ENCODE results near the gene TMEM97. TPM values are rescaled to one million over a fixed set of nuclear protein-coding genes. Genes with fewer than 3 reads are reported as not detected.

TMEM97 gene
- total RNA-seq, 1 experiment from 2014 or later, result 55.6 TPM

DNA sequence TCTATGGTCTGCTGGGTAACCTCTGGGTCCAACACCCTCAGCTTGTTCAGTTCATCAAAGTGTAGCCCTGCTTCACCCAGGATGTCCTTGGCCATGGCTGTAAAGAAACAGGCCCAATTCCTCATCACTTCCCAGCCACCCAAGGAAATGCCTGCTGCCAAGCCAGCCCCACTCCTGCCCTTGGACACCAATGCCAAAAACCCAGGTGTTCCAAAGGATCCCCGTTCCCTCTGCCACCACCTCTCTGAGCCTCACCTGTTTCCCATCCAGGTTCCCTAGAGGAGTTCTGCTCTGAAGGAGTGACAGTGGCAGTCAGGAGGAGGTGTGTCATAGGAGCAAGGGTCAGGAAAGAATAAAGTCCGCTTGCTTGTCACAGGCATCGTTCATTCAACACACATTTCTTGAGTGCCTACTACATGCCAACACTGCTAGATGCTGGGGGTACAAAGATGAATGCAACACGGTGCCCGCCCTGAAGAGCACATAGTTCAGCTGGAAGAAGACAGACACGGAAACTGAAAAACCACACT, 13.0 kb downstream of the TMEM97 start:
- peaks cover 5 to 15% of the 10 kb centered on the region in 2 experiments; a peak in 3 of 4 replicates for H3K36me3 ChIP-seq (ENCODE audit: control insufficient read depth in 1 of 2, insufficient read depth in 2 of 2, low read length in 2 of 2)
- DNase-seq (ENCODE audit: low read depth, low spot score) (no peak), ATAC-seq (no peak)
- H4K20me1 ChIP-seq (ENCODE audit: insufficient read depth), result no peaks in the 10 kb centered on the region
- intact Hi-C loops (cut with micrococcal nuclease), result no loop called here
- peaks cover 9% of the 10 kb centered on the region for H3K79me2 ChIP-seq (ENCODE audit: insufficient read depth, low read length)
- H3K27ac ChIP-seq (ENCODE audit: low read depth, low read length), result no peak overlapping the region
- H3K4me3 ChIP-seq (replicated peaks in 1 of 2; ENCODE audit: low read depth in 1 of 2, low read length in 2 of 2), result no peak overlapping the region
- CTCF ChIA-PET, result no interaction called here
- peaks cover 10 to 19% of the 10 kb centered on the region in 2 experiments for H3K4me1 ChIP-seq (ENCODE audit: control insufficient read depth in 1 of 2, insufficient read depth in 2 of 2, low read length in 2 of 2)
- no peak for TF ChIP-seq FOSL1 (IDR thresholded peaks at IDR 0.05; ENCODE audit: low read depth)
- TF ChIP-seq SP1 (IDR thresholded peaks at IDR 0.05; ENCODE audit: low read depth), result no peak
- no peak for TF ChIP-seq ZFX (IDR thresholded peaks at IDR 0.05)
- H3K4me2 ChIP-seq (ENCODE audit: low read length), result no peak overlapping the region
- no peaks in the 10 kb centered on the region for H3K9me3 ChIP-seq (ENCODE audit: control insufficient read depth in 1 of 2, insufficient read depth in 1 of 2, low read depth in 1 of 2, low read length in 2 of 2)
- no peak overlapping the region for H2AFZ ChIP-seq (ENCODE audit: low read depth, low read length, poor library complexity, severe bottlenecking)
- RAD21 ChIA-PET (ENCODE audit: low non-redundant PET in 1 of 2, low total read pairs in 2 of 2, uncharacterized antibody in 2 of 2, unreplicated experiment in 2 of 2), result no interaction called here
- BruUV-seq (replicated peaks), result no TSS peak
- H3K9me2 ChIP-seq (ENCODE audit: insufficient read depth), result no peaks in the 10 kb centered on the region
- no peak overlapping the region for H3K9ac ChIP-seq (ENCODE audit: low read length)
- no peaks in the 10 kb centered on the region for H3K27me3 ChIP-seq (ENCODE audit: insufficient read depth, low read length)
- POLR2A ChIA-PET, result no interaction called here

DNA sequence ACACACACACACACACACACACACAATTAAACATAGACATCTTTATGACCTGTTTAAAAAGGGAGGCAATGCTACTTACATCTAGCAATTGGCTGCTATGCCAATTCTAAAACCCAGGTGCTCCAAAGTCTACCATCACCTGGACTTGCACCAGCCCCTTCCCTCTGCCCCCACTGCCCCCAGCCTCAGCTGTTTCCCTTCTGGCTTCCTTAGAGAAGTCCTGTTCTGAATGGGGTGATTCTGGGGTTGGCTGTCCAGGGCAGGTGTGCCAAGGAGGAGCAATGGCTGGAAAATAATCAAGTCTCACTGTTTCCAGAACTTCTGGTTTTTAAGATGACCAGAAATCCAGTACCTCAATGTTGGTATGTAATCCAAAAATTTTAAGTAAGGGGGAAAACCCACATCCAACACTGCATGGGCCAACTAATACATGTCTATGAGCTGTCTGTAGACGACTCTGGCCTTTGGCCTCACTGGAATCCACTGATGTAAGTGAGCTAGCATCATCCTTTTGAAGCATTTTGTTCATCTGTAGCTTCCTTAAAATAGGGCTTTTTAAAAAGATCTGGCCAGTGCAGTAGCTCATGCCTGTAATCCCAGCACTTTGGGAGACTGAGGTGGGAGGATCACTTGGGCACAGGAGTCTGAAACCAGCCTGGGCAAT, 14.2 kb downstream of the TMEM97 start:
- no peak overlapping the region for H2AFZ ChIP-seq (ENCODE audit: low read depth, low read length, poor library complexity, severe bottlenecking)
- H3K36me3 ChIP-seq (ENCODE audit: control insufficient read depth in 1 of 2, insufficient read depth in 2 of 2, low read length in 2 of 2), result peaks cover 2% of the 10 kb centered on the region in 2 experiments; a peak in 3 of 4 replicates
- H3K9ac ChIP-seq (ENCODE audit: low read length), result no peak overlapping the region
- BruUV-seq (replicated peaks), result no TSS peak
- no peaks in the 10 kb centered on the region for H3K27me3 ChIP-seq (ENCODE audit: insufficient read depth, low read length)
- peaks cover 22% of the 10 kb centered on the region for H3K79me2 ChIP-seq (ENCODE audit: insufficient read depth, low read length)
- no peaks in the 10 kb centered on the region for H3K9me2 ChIP-seq (ENCODE audit: insufficient read depth)
- no peak overlapping the region for H3K4me3 ChIP-seq (replicated peaks in 1 of 2; ENCODE audit: low read depth in 1 of 2, low read length in 2 of 2)
- no peak overlapping the region for H3K4me2 ChIP-seq (ENCODE audit: low read length)
- no peak for ATAC-seq
- H3K9me3 ChIP-seq (ENCODE audit: control insufficient read depth in 1 of 2, insufficient read depth in 1 of 2, low read depth in 1 of 2, low read length in 2 of 2), result no peaks in the 10 kb centered on the region
- intact Hi-C loops (cut with micrococcal nuclease), result no loop called here
- peaks cover 16 to 31% of the 10 kb centered on the region in 2 experiments for H3K4me1 ChIP-seq (ENCODE audit: control insufficient read depth in 1 of 2, insufficient read depth in 2 of 2, low read length in 2 of 2)
- ChIA-PET POLR2A (no interaction called here), CTCF (no interaction called here), RAD21 (ENCODE audit: low non-redundant PET in 1 of 2, low total read pairs in 2 of 2, uncharacterized antibody in 2 of 2, unreplicated experiment in 2 of 2) (no interaction called here)
- H3K27ac ChIP-seq (ENCODE audit: low read depth, low read length), result no peak overlapping the region
- H4K20me1 ChIP-seq (ENCODE audit: insufficient read depth), result no peaks in the 10 kb centered on the region
- no peak for DNase-seq (ENCODE audit: low read depth, low spot score)
- no peak for TF ChIP-seq CBX3 (IDR thresholded peaks at IDR 0.05; ENCODE audit: low read depth)
- no peak for TF ChIP-seq SRF (IDR thresholded peaks at IDR 0.05; ENCODE audit: low read depth)
- TF ChIP-seq, protein P1, sequence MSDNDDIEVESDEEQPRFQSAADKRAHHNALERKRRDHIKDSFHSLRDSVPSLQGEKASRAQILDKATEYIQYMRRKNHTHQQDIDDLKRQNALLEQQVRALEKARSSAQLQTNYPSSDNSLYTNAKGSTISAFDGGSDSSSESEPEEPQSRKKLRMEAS (IDR thresholded peaks at IDR 0.05), result no peak
- no peak for TF ChIP-seq POLR2AphosphoS5 (IDR thresholded peaks at IDR 0.05; ENCODE audit: low read depth, low read length)
- TF ChIP-seq RAD21 (IDR thresholded peaks at IDR 0.05; ENCODE audit: low read depth), result no peak
- TF ChIP-seq ZFX (IDR thresholded peaks at IDR 0.05), result no peak
- TF ChIP-seq, protein P2, sequence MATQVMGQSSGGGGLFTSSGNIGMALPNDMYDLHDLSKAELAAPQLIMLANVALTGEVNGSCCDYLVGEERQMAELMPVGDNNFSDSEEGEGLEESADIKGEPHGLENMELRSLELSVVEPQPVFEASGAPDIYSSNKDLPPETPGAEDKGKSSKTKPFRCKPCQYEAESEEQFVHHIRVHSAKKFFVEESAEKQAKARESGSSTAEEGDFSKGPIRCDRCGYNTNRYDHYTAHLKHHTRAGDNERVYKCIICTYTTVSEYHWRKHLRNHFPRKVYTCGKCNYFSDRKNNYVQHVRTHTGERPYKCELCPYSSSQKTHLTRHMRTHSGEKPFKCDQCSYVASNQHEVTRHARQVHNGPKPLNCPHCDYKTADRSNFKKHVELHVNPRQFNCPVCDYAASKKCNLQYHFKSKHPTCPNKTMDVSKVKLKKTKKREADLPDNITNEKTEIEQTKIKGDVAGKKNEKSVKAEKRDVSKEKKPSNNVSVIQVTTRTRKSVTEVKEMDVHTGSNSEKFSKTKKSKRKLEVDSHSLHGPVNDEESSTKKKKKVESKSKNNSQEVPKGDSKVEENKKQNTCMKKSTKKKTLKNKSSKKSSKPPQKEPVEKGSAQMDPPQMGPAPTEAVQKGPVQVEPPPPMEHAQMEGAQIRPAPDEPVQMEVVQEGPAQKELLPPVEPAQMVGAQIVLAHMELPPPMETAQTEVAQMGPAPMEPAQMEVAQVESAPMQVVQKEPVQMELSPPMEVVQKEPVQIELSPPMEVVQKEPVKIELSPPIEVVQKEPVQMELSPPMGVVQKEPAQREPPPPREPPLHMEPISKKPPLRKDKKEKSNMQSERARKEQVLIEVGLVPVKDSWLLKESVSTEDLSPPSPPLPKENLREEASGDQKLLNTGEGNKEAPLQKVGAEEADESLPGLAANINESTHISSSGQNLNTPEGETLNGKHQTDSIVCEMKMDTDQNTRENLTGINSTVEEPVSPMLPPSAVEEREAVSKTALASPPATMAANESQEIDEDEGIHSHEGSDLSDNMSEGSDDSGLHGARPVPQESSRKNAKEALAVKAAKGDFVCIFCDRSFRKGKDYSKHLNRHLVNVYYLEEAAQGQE (IDR thresholded peaks at IDR 0.05; ENCODE audit: low read depth), result no peak
- no peak for TF ChIP-seq EZH2phosphoT487 (IDR thresholded peaks at IDR 0.05; ENCODE audit: borderline replicate concordance)
- no peak for TF ChIP-seq ZNF274 (IDR thresholded peaks at IDR 0.05; ENCODE audit: low read depth, low read length)
- no peak for TF ChIP-seq EZH2 (IDR thresholded peaks at IDR 0.05)
- TF ChIP-seq SIN3A (IDR thresholded peaks at IDR 0.05; ENCODE audit: low read depth), result no peak
- no peak for TF ChIP-seq POLR2A (IDR thresholded peaks at IDR 0.05; ENCODE audit: borderline replicate concordance, extremely low read depth, insufficient read depth, insufficient read length)
- no peak for TF ChIP-seq TCF7L2 (IDR thresholded peaks at IDR 0.05; ENCODE audit: borderline replicate concordance, extremely low read depth, insufficient read depth, insufficient read length)
- TF ChIP-seq, protein P3, sequence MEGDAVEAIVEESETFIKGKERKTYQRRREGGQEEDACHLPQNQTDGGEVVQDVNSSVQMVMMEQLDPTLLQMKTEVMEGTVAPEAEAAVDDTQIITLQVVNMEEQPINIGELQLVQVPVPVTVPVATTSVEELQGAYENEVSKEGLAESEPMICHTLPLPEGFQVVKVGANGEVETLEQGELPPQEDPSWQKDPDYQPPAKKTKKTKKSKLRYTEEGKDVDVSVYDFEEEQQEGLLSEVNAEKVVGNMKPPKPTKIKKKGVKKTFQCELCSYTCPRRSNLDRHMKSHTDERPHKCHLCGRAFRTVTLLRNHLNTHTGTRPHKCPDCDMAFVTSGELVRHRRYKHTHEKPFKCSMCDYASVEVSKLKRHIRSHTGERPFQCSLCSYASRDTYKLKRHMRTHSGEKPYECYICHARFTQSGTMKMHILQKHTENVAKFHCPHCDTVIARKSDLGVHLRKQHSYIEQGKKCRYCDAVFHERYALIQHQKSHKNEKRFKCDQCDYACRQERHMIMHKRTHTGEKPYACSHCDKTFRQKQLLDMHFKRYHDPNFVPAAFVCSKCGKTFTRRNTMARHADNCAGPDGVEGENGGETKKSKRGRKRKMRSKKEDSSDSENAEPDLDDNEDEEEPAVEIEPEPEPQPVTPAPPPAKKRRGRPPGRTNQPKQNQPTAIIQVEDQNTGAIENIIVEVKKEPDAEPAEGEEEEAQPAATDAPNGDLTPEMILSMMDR (IDR thresholded peaks at IDR 0.05 in 2 of 3, conservative IDR thresholded peaks at IDR 0.05 in 1 of 3; ENCODE audit: borderline replicate concordance in 1 of 3, insufficient read depth in 1 of 3, low read depth in 2 of 3, low read length in 2 of 3), result no peak
